WI38 (cell line): ENCODE results near the gene DTL.

Source experiments
- H3K4me3 ChIP-seq: 2 replicates; pipeline ENCODE4 v1.5.1; 2011; ENCODE audit warnings: low read depth, mild to moderate bottlenecking, control low read depth, low read length
- TF ChIP-seq, protein P1 (sequence below): IDR thresholded peaks from 2 replicates; pipeline ENCODE4 v1.5.1; 2012; ENCODE audit warnings: low read depth, mild to moderate bottlenecking, control low read depth, low read length

DTL gene

GRCh38 chr1:212040629-212041412 is 5.3 kb downstream of the DTL start:
- no peak overlapping the region; the same call in 1 of the 2 replicates for H3K4me3 ChIP-seq
- TF ChIP-seq, protein P1, sequence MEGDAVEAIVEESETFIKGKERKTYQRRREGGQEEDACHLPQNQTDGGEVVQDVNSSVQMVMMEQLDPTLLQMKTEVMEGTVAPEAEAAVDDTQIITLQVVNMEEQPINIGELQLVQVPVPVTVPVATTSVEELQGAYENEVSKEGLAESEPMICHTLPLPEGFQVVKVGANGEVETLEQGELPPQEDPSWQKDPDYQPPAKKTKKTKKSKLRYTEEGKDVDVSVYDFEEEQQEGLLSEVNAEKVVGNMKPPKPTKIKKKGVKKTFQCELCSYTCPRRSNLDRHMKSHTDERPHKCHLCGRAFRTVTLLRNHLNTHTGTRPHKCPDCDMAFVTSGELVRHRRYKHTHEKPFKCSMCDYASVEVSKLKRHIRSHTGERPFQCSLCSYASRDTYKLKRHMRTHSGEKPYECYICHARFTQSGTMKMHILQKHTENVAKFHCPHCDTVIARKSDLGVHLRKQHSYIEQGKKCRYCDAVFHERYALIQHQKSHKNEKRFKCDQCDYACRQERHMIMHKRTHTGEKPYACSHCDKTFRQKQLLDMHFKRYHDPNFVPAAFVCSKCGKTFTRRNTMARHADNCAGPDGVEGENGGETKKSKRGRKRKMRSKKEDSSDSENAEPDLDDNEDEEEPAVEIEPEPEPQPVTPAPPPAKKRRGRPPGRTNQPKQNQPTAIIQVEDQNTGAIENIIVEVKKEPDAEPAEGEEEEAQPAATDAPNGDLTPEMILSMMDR, result no peak

GRCh38 chr1:212042436-212042835 is 6.9 kb downstream of the DTL start:
- H3K4me3 ChIP-seq, result no peak overlapping the region
- TF ChIP-seq, protein P1, result no peak

- H3K4me3 ChIP-seq, result no peak overlapping the region
- TF ChIP-seq, protein P1, result no peak
Observed at GRCh38 chr1:212044851-212045250, 9.3 kb downstream of the DTL start.

- TF ChIP-seq, protein P1, result no peak
- H3K4me3 ChIP-seq, result no peak overlapping the region
Observed at GRCh38 chr1:212045981-212046380, 10.4 kb downstream of the DTL start.

DNA sequence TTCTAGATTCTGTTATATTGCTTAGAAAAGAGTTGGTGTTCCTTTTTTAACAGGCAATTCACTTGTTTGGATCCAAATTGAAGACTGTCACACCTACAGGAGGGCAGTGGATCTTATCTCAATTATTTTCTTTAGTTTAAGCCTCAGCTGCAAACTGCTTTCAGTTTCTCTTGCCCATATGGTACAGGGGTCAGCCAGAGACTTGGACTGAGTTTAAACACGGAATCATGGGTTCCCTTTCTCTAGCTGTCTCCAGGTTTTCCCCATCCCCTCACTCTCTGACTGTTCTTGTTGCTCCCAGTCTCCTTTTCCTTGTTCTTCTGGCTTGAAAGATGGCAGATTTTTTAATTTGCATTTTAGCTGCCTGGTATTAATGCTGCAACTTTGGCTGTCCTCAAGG is 18.4 kb downstream of the DTL start:
- no peak overlapping the region for H3K4me3 ChIP-seq
- TF ChIP-seq, protein P1, result no peak

DNA sequence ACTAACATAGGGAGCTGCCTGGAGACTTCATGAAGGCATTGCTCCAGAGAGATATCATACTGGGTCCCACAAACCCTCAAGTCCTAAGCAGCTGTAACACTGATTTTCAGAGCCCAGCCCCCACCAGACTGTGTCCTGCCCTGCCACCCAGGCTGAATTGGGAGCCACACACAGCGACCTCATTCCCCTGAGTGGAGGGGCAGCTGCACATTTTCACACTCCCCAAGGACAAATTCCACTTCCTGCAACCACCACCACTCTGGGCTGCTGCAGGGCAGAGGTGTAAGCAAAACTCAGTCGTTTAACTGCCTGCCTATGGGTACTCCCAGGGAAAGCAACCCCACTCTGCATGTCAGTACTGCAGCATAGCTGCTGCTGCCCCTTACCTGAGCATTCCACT is 19.8 kb downstream of the DTL start:
- TF ChIP-seq, protein P1, result no peak
- H3K4me3 ChIP-seq, result no peak overlapping the region

- TF ChIP-seq, protein P1, result no peak
Observed at GRCh38 chr1:212060632-212061472, 25.3 kb downstream of the DTL start.

More at GRCh38 chr1:212060632-212061472, 25.3 kb downstream of the DTL start:
- no peak overlapping the region for H3K4me3 ChIP-seq
